ENCODE data around the gene NDUFS1.
"Not testable (repeated sequence)": the region's sequence is repeated elsewhere in the genome, so short reads cannot be mapped to it uniquely, and the experiment has no call there.

NDUFS1 gene

GRCh38 chr2:206190111-206190510, 30.9 kb upstream of the NDUFS1 start:
- Histone ChIP-seq H3K27me3 (peaks cover 41% of the 10 kb centered on the region), H3K27ac (no peak overlapping the region), H3K36me3 (no peaks in the 10 kb centered on the region), H3K9me3 (no peaks in the 10 kb centered on the region), H3K4me3 (ENCODE audit: low read depth in 1 of 2, low read length in 1 of 2) (no peak overlapping the region), H3K4me1 (ENCODE audit: control insufficient read depth in 1 of 2, insufficient read depth in 1 of 2, low read depth in 1 of 2, low read length in 1 of 2) (no peaks in the 10 kb centered on the region)
- TF ChIP-seq CTCF (IDR thresholded peaks at IDR 0.05) = no peak

- Histone ChIP-seq H3K9me3 (no peaks in the 10 kb centered on the region), H3K27ac (no peak overlapping the region), H3K36me3 (no peaks in the 10 kb centered on the region), H3K4me1 (ENCODE audit: control insufficient read depth in 1 of 2, insufficient read depth in 1 of 2, low read depth in 1 of 2, low read length in 1 of 2) (no peaks in the 10 kb centered on the region), H3K27me3 (peaks cover 44% of the 10 kb centered on the region), H3K4me3 (ENCODE audit: low read depth in 1 of 2, low read length in 1 of 2) (no peak overlapping the region)
- no peak for TF ChIP-seq CTCF (IDR thresholded peaks at IDR 0.05)
These were observed 30.4 kb upstream of the NDUFS1 start for GRCh38 chr2:206189691-206190090.

- not testable (repeated sequence) for H3K27ac ChIP-seq; H3K9me3 ChIP-seq; H3K36me3 ChIP-seq; H3K4me1 ChIP-seq (ENCODE audit: control insufficient read depth in 1 of 2, insufficient read depth in 1 of 2, low read depth in 1 of 2, low read length in 1 of 2); H3K4me3 ChIP-seq (ENCODE audit: low read depth in 1 of 2, low read length in 1 of 2)
- H3K27me3 ChIP-seq = peaks cover 34% of the 10 kb centered on the region
These were observed 22.3 kb upstream of the NDUFS1 start for GRCh38 chr2:206181526-206181925.

- TF ChIP-seq CTCF (IDR thresholded peaks at IDR 0.05) = no peak
- no peaks in the 10 kb centered on the region for H3K9me3 ChIP-seq
- H3K27me3 ChIP-seq = peaks cover 38% of the 10 kb centered on the region
- no peaks in the 10 kb centered on the region for H3K36me3 ChIP-seq
- H3K27ac ChIP-seq = no peak overlapping the region
- H3K4me1 ChIP-seq (ENCODE audit: control insufficient read depth in 1 of 2, insufficient read depth in 1 of 2, low read depth in 1 of 2, low read length in 1 of 2) = no peaks in the 10 kb centered on the region
- no peak overlapping the region for H3K4me3 ChIP-seq (ENCODE audit: low read depth in 1 of 2, low read length in 1 of 2)
These were observed 17.7 kb upstream of the NDUFS1 start for GRCh38 chr2:206176901-206177300.

- H3K4me3 ChIP-seq (ENCODE audit: low read depth in 1 of 2, low read length in 1 of 2) = no peak overlapping the region
- TF ChIP-seq CTCF (IDR thresholded peaks at IDR 0.05) = no peak
These were observed 16.9 kb upstream of the NDUFS1 start for GRCh38 chr2:206176121-206176520.

GRCh38 chr2:206173147-206173546, 13.9 kb upstream of the NDUFS1 start:
- Histone ChIP-seq H3K36me3 (no peaks in the 10 kb centered on the region), H3K27me3 (peaks cover 27% of the 10 kb centered on the region), H3K4me1 (ENCODE audit: control insufficient read depth in 1 of 2, insufficient read depth in 1 of 2, low read depth in 1 of 2, low read length in 1 of 2) (no peaks in the 10 kb centered on the region), H3K4me3 (ENCODE audit: low read depth in 1 of 2, low read length in 1 of 2) (no peak overlapping the region), H3K9me3 (no peaks in the 10 kb centered on the region), H3K27ac (no peak overlapping the region)
- TF ChIP-seq CTCF (IDR thresholded peaks at IDR 0.05) = no peak

More at GRCh38 chr2:206176121-206176520, 16.9 kb upstream of the NDUFS1 start:
- no peaks in the 10 kb centered on the region for H3K4me1 ChIP-seq (ENCODE audit: control insufficient read depth in 1 of 2, insufficient read depth in 1 of 2, low read depth in 1 of 2, low read length in 1 of 2)
- H3K9me3 ChIP-seq = no peaks in the 10 kb centered on the region
- no peaks in the 10 kb centered on the region for H3K36me3 ChIP-seq
- H3K27ac ChIP-seq = no peak overlapping the region
- H3K27me3 ChIP-seq = peaks cover 38% of the 10 kb centered on the region

- not testable (repeated sequence) for H3K4me1 ChIP-seq (ENCODE audit: control insufficient read depth in 1 of 2, insufficient read depth in 1 of 2, low read depth in 1 of 2, low read length in 1 of 2); H3K4me3 ChIP-seq (ENCODE audit: low read depth in 1 of 2, low read length in 1 of 2); H3K27ac ChIP-seq; H3K9me3 ChIP-seq; H3K36me3 ChIP-seq
- peaks cover 15% of the 10 kb centered on the region for H3K27me3 ChIP-seq
These were observed 12.6 kb upstream of the NDUFS1 start for GRCh38 chr2:206171624-206172397.

- H3K27me3 ChIP-seq; H3K36me3 ChIP-seq; H3K4me1 ChIP-seq (ENCODE audit: control insufficient read depth in 1 of 2, insufficient read depth in 1 of 2, low read depth in 1 of 2, low read length in 1 of 2); H3K27ac ChIP-seq; H3K4me3 ChIP-seq (ENCODE audit: low read depth in 1 of 2, low read length in 1 of 2); H3K9me3 ChIP-seq: not testable (repeated sequence)
These were observed 9.0 kb upstream of the NDUFS1 start for GRCh38 chr2:206168230-206168629.

All from neutrophil (primary cell).